Measurements from ENCODE around the gene KLRF2. TPM values are rescaled to one million over a fixed set of nuclear protein-coding genes. Genes with fewer than 3 reads are reported as not detected.

Gene KLRF2
- polyA plus RNA-seq, 4 donors, result not detected

GRCh38 chr12:9933958-9934357, 52.7 kb downstream of the KLRF2 start:
- DNase-seq (ENCODE audit: low read depth in 4 of 4, low spot score in 3 of 4), result no peak

GRCh38 chr12:9935026-9935425, 53.7 kb downstream of the KLRF2 start:
- DNase-seq (ENCODE audit: low read depth in 4 of 4, low spot score in 3 of 4), result no peak

- no peak for DNase-seq (ENCODE audit: low read depth in 4 of 4, low spot score in 3 of 4)
Observed at GRCh38 chr12:9936591-9936990, 55.3 kb downstream of the KLRF2 start.

- no peak for DNase-seq (ENCODE audit: low read depth in 4 of 4, low spot score in 3 of 4)
Observed at GRCh38 chr12:9940375-9940774, 59.1 kb downstream of the KLRF2 start.

DNA sequence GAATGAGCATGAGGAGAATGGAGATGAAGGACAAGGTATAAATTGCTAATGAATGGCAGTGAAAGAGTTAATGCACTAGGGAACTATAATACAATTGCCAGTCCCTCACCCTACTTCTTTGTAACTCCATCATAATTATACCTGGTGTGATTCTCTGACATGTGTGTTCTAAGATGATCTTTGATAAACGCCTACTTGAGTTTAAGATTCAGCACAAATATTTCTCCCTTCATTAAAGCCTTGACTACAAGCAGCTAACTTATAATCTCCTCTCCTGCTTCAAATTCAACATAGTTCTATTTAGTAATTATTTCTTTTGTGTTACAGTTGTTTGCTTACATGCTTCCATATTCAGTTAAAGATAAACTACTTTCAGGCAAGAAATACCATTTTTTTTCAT, 60.5 kb downstream of the KLRF2 start:
- DNase-seq (ENCODE audit: low read depth in 4 of 4, low spot score in 3 of 4), result no peak

DNA sequence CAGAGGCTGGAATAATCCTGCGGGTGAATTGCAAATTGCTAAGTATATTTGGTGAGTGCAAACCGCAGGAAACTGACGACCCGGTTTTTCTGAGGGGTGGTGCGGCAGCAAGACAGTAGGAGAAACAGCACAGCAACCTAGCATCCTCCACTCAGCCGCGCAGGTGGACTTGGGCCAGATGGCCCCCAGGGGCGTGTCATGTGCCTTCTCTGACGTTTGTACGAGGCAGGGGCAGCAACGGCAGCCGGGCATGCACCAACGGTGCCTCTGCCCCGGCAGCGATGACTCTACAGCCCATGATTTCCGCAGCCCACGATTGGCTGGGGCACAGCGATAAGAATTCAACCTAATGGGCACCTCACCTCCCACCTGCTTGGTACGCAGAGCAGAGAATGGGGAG, 62.0 kb downstream of the KLRF2 start:
- DNase-seq (ENCODE audit: low read depth in 4 of 4, low spot score in 3 of 4), result no peak

GRCh38 chr12:9944391-9944790, 63.1 kb downstream of the KLRF2 start:
- DNase-seq (ENCODE audit: low read depth in 4 of 4, low spot score in 3 of 4), result no peak

Other genes starting within 250 kb of the KLRF2 start
- gene CLEC2D, start 211.8 kb upstream of the KLRF2 start, polyA plus RNA-seq (ENCODE audit: insufficient read length in 4 of 4), result 10 to 100 TPM; 10.3 to 24.7 (median 16.0) TPM
- gene CLECL1, start 148.4 kb upstream of the KLRF2 start, polyA plus RNA-seq (ENCODE audit: insufficient read length in 4 of 4), result under 1 TPM in 2 of 4 donors, not detected in 2; 0.41 to 0.74 TPM
- gene CD69, start 120.6 kb upstream of the KLRF2 start, polyA plus RNA-seq (ENCODE audit: insufficient read length in 4 of 4), result 1 to 10 TPM; 1.4 to 8.8 (median 1.6) TPM
- gene KLRF1, start 54.0 kb upstream of the KLRF2 start, polyA plus RNA-seq (ENCODE audit: insufficient read length in 4 of 4), result 1 to 10 TPM in 2 of 4 donors, under 1 TPM in 2; 0.42 to 1.3 (median 0.84) TPM
- gene CLEC2B, start 12.1 kb upstream of the KLRF2 start, polyA plus RNA-seq (ENCODE audit: insufficient read length in 4 of 4), result 1 to 10 TPM; 2.6 to 4.2 (median 3.6) TPM
- gene CLEC2A, start 50.9 kb downstream of the KLRF2 start, polyA plus RNA-seq (ENCODE audit: insufficient read length in 4 of 4), result not detected
- 1 to 10 TPM in 3 of 4 donors, under 1 TPM in 1; 0.68 to 1.9 (median 1.2) TPM for gene CLEC12A, start 89.9 kb downstream of the KLRF2 start, polyA plus RNA-seq (ENCODE audit: insufficient read length in 4 of 4)
- gene CLEC1B, start 117.6 kb downstream of the KLRF2 start, polyA plus RNA-seq (ENCODE audit: insufficient read length in 4 of 4), result 1 to 10 TPM in 1 of 4 donors, under 1 TPM in 3; 0.49 to 1.8 (median 0.79) TPM
- gene CLEC12B, start 129.1 kb downstream of the KLRF2 start, polyA plus RNA-seq (ENCODE audit: insufficient read length in 4 of 4), result under 1 TPM in 2 of 4 donors, not detected in 2; 0.14 to 0.24 TPM
- under 1 TPM; 0.10 to 0.33 (median 0.24) TPM for gene CLEC9A, start 149.2 kb downstream of the KLRF2 start, polyA plus RNA-seq (ENCODE audit: insufficient read length in 4 of 4)
- gene CLEC1A, start 217.5 kb downstream of the KLRF2 start, polyA plus RNA-seq (ENCODE audit: insufficient read length in 4 of 4), result 1 to 10 TPM; 2.6 to 4.7 (median 4.0) TPM
- gene CLEC7A, start 248.7 kb downstream of the KLRF2 start, polyA plus RNA-seq (ENCODE audit: insufficient read length in 4 of 4), result 1 to 10 TPM; 1.6 to 3.2 (median 2.3) TPM